Suppressor macrophage treated with lipopolysaccharide for 1 hour (primary cell): ENCODE results near the gene FUT4.
"Not testable (repeated sequence)": the region's sequence is repeated elsewhere in the genome, so short reads cannot be mapped to it uniquely, and the experiment has no call there.

Experiments
- DNase-seq, 3 donors: peaks; one replicate each; pipeline ENCODE4 v3.0.0-alpha.2; 2020 to 2022

Gene FUT4

DNA sequence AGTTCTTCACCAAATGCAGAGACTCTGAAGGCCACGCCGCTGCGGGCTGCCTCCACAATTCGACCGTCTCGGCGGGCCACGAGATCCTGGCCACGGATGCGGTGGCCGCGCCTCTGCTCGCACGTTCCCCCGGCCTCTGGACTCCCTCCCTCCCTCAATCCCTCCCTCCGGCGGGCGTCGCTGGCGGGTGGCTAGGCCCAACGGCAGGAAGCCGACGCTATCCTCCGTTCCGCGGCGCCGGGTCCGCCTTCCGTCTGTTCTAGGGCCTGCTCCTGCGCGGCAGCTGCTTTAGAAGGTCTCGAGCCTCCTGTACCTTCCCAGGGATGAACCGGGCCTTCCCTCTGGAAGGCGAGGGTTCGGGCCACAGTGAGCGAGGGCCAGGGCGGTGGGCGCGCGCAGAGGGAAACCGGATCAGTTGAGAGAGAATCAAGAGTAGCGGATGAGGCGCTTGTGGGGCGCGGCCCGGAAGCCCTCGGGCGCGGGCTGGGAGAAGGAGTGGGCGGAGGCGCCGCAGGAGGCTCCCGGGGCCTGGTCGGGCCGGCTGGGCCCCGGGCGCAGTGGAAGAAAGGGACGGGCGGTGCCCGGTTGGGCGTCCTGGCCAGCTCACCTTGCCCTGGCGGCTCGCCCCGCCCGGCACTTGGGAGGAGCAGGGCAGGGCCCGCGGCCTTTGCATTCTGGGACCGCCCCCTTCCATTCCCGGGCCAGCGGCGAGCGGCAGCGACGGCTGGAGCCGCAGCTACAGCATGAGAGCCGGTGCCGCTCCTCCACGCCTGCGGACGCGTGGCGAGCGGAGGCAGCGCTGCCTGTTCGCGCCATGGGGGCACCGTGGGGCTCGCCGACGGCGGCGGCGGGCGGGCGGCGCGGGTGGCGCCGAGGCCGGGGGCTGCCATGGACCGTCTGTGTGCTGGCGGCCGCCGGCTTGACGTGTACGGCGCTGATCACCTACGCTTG lies at the start of gene FUT4:
Gene FUT4 (plus strand): TSS at position 227 of the 951 bp plus-strand sequence. CDS start 213 bp downstream, at position 440.
- DNase-seq: peak; percentile 86 to 94 (median 88)

- DNase-seq: peak in 1 of 3 donors; percentile 10
Measured at GRCh38 chr11:94494126-94494680, 49.5 kb upstream of the FUT4 start.

GRCh38 chr11:94500181-94500580 lies 43.5 kb upstream of the FUT4 start:
- no peak for DNase-seq

DNA sequence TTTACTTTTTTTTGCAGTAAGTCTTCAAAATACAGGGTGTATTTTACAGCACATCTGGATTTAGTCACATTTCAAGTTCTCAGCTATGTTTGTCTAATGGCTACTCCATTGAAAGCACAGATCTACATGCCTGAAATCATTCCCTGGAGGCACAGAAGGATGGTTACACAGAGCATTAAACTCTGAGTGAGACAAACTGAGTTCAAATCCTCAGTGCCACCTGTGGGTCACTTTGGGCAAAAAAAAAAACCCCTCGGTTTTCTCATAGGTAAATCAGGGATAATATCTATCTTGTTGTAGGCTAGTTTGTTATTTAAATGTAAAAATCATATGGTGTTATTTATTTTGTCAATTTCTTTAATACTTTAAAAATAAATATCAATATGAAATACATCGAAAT lies 42.2 kb upstream of the FUT4 start:
- no peak for DNase-seq

DNA sequence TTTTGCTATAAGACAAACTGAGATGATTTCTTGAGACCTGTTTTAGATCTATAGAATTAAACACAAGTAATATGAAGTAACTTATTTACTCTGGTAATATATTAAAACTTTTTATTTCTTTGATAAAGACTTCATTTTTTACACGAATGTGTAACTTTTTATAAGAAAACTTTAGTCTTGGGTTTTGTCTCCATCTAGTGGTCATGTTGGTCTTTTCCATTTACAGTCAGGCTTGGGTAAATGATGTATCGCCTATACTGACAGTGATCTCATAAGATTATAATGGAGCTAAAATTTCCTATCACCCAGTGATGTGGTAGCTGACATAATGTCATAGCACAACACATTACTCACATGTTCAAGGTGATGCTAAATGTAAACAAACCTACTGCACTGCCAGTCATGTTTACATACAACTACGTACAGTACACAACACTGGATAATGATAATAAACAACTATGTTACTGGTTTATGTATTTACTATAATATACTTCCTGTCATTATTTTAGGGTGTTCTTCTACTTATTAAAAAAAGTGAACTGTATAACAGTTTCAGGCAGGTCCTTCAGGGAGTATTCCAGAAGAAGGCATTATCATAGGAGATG lies 38.9 kb upstream of the FUT4 start:
- DNase-seq: peak; percentile 74 to 87 (median 79)

GRCh38 chr11:94506513-94506912 lies 37.2 kb upstream of the FUT4 start:
- not testable (repeated sequence) for DNase-seq

DNA sequence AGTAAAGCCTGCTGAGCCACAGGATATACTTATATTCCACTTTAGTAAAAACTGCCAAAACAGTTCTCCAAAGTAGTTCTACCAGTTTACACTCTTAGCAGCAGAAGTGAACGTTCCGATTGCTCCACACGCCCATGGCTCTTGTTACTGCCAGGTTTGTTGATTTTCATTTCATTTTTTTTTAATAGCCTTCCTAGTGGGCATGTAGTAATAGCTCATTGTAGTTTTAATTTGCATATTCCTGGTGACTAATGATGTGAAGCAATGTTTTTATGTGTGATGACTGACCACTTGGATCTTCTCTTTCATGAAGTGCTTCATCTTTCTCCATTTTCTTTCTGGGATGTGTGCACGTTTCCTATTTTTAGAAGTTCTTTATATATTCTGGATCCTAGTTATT lies 36.2 kb upstream of the FUT4 start:
- DNase-seq: peak; percentile 13 to 64 (median 50)

DNA sequence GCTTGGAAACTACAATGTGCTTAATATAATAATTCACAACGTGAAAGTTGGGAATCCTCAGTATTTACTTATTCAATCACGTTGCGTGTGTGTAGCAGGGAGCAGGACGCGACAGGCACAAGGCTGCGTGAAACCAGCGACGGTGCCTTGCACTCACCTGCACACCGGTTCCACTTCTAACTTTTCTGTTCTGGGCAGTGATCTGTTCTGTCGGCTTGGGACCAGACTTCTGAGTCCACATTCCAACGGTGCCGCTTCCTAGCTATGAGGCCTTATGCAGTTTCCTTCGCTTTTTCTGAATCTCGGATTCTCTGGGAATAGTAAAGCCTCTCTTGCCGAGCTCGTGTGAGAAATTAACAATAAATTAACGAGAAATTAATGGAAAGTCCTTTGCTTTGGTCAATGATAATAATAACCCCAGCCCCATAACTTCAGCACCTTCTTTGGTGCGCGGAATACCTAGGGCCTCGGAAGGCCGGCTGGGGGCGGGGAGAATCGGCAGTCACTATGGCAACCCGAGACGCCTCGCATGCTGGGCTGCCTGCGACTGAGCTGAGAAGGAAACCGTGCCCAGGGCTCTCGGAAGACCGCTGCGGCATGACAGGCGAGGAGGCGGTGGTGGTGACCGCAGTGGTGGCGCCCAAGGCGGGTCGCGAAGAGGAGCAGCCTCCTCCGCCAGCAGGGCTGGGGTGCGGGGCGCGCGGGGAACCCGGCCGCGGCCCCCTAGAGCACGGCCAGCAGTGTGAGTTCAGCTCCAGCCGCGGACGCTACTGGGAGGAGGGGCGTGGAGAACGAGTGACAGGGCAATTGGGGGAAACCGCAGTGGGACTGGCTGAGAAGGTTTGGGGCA lies 31.6 kb upstream of the FUT4 start, which contains the start of gene C11orf97:
Gene C11orf97 (plus strand): TSS at position 530 of the 850 bp plus-strand sequence. CDS start 68 bp downstream, at position 598.
- DNase-seq: peak; percentile 63 to 76 (median 64)

GRCh38 chr11:94513091-94513490 lies 30.6 kb upstream of the FUT4 start:
- peak in 1 of 3 donors; percentile 10 for DNase-seq

DNA sequence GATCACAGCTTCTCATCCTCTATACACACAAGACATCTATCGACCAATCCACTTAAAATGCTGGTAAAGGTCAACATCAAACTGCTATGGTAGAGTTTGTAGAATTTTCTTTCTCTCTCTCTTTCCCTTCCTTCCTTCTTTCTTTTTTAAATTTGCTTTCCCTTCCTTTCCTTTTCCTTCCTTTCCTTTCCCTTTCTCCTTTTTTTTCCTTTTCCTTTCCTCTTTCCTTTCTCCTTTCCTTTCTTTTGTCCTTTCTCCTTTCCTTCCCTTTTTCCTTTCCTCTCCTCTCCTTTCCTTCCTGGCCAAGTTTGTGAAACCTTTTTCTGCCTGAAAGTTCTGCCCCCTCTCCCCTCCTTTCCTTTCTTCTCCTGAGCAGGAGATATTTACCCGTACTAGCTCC lies 28.3 kb upstream of the FUT4 start:
- no peak for DNase-seq

DNA sequence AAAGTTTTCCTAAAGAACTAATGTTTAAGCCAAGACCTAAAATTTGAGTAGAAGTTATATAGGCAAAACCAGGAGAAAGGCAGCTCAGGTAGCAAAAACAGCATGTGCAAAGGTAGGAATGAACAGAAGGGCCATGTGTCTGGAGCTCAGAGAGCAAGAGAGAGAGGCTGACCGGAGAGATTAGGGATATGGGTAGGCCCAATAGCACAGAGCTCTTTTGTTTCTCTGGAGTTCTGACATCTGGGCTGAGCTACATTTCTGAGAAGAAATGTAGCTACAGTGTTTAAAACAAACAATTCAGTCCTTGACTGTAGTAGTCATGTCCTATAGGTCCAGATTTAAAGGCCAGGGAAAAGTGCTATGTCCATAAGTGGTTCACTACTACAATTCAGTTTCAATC lies 27.0 kb upstream of the FUT4 start:
- DNase-seq: no peak

GRCh38 chr11:94518300-94518699 lies 25.4 kb upstream of the FUT4 start:
- DNase-seq: no peak

DNA sequence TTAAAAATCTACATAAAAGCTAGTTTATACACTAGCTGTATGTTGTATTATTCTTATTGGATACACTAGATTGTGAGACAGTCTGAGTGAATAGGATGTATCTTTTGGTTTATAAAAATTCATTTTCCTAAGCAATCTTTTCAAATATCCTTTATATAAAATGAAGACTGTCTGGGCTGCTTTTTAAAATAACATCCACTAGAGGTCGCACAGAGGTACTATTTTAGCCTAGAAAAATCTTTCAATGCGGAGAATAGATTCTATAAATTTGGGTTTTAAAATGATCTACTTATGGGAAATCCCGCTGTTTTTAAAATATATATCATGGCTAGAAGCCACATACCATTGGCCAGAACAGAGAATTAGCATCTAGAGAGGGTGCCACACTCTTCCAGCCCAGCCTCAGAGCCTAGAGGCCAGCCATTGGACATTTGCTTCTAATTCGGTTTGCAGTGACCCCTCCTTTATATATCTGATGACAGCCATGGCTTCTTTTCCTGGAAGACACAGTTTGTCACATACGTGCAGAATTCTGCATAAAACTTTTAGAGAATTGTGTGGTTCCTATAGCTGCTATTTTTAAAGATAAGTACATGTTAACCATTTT lies 24.1 kb upstream of the FUT4 start:
- peak; percentile 64 to 83 (median 77) for DNase-seq

GRCh38 chr11:94521684-94522083 lies 22.0 kb upstream of the FUT4 start:
- peak; percentile 50 to 65 (median 55) for DNase-seq

- no peak for DNase-seq
Measured at GRCh38 chr11:94524341-94524740, 19.4 kb upstream of the FUT4 start.

GRCh38 chr11:94525546-94526324 lies 18.0 kb upstream of the FUT4 start:
- DNase-seq: peak; percentile 70 to 85 (median 76)

- DNase-seq: peak in 2 of 3 donors; percentile 29 to 32
Measured at GRCh38 chr11:94526645-94527438, 16.9 kb upstream of the FUT4 start.

DNA sequence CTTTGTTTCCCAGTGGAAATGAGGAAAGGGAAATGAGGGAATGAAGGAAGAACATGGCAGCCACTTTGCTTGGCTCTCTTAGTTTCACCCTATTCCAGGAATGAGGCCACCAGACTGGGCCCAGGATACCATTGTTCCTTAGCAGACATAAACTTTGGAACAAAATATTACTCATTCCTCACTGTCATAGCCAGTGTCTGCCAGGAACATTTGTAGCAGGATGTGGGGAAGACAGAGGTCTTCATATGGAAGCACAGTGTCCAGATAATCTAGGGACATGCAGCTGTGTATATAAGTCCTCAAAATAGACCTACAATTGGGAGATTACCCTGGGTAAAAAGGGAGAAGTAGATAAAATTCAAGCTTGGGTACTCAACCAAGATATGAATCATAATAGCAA lies 15.2 kb upstream of the FUT4 start:
- DNase-seq: no peak

DNA sequence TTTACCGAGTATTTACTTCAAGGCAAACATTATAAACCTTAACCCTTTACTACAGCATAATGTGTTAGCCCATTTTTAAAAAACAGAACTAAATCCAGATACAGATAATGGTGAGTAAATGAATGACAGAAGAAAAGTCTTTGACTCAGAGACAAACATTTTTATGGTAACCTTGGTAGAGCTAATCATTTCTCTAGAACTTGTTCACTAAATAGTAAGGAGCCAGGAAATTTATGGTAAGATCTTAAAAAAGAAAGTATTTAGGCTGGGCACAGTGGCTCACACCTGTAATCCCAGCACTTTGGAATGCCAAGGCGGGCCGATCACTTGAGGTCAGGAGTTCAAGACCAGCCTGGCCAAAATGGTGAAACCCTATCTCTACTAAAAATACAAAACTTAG lies 11.5 kb upstream of the FUT4 start:
- DNase-seq: no peak

- no peak for DNase-seq
Measured at GRCh38 chr11:94533206-94533605, 10.5 kb upstream of the FUT4 start.
